HG02852 (cell line): ENCODE data around the gene ZNF462.

Experiments
- ATAC-seq: cut with Tn5 transposase; IDR thresholded peaks from one replicate; pipeline ENCODE4 v1.9.1; 2021; ENCODE audit warnings: mild to moderate bottlenecking, moderate library complexity; ENCODE audit not compliant: unreplicated experiment

ZNF462 gene

GRCh38 chr9:107046692-107047091, 183.7 kb downstream of the ZNF462 start:
- ATAC-seq, result peak; percentile 91

GRCh38 chr9:107049046-107049802, 186.3 kb downstream of the ZNF462 start:
- ATAC-seq, result no peak

GRCh38 chr9:107049803-107050184, 186.8 kb downstream of the ZNF462 start:
- no peak for ATAC-seq

- no peak for ATAC-seq
Observed at GRCh38 chr9:107051392-107051791, 188.4 kb downstream of the ZNF462 start.

GRCh38 chr9:107054146-107054545, 191.2 kb downstream of the ZNF462 start:
- no peak for ATAC-seq

GRCh38 chr9:107059220-107059619, 196.3 kb downstream of the ZNF462 start:
- ATAC-seq, result no peak

- no peak for ATAC-seq
Observed at GRCh38 chr9:107060062-107060461, 197.1 kb downstream of the ZNF462 start.
